ENCODE measurements around the gene ST7L.

DNA sequence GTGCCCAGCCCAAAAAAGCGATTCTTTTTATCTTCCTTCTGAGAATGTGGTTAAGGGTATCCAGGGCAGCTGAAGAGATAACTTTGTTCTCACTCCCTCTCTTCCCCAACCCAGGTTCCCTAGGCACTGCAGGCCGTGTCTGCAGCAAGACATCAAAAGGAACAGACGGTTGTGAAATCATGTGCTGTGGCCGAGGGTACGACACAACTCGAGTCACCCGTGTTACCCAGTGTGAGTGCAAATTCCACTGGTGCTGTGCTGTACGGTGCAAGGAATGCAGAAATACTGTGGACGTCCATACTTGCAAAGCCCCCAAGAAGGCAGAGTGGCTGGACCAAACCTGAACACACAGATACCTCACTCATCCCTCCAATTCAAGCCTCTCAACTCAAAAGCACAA, 98.8 kb downstream of the ST7L start:
- TF ChIP-seq, protein P1, sequence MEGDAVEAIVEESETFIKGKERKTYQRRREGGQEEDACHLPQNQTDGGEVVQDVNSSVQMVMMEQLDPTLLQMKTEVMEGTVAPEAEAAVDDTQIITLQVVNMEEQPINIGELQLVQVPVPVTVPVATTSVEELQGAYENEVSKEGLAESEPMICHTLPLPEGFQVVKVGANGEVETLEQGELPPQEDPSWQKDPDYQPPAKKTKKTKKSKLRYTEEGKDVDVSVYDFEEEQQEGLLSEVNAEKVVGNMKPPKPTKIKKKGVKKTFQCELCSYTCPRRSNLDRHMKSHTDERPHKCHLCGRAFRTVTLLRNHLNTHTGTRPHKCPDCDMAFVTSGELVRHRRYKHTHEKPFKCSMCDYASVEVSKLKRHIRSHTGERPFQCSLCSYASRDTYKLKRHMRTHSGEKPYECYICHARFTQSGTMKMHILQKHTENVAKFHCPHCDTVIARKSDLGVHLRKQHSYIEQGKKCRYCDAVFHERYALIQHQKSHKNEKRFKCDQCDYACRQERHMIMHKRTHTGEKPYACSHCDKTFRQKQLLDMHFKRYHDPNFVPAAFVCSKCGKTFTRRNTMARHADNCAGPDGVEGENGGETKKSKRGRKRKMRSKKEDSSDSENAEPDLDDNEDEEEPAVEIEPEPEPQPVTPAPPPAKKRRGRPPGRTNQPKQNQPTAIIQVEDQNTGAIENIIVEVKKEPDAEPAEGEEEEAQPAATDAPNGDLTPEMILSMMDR (IDR thresholded peaks at IDR 0.05), result no peak
- TF ChIP-seq POLR2A (IDR thresholded peaks at IDR 0.05), result no peak

Measured in testis (tissue), 2 donors.